ENCODE results near the gene NLRP12.
"Not testable (repeated sequence)": the region's sequence is repeated elsewhere in the genome, so short reads cannot be mapped to it uniquely, and the experiment has no call there.

The NLRP12 gene

GRCh38 chr19:53824134-53824611 is at the start of gene NLRP12:
Gene NLRP12, minus strand, starts transcription at chr19:53824314. Its CDS starts 140 bp downstream, at chr19:53824174.
- no peak for DNase-seq

DNA sequence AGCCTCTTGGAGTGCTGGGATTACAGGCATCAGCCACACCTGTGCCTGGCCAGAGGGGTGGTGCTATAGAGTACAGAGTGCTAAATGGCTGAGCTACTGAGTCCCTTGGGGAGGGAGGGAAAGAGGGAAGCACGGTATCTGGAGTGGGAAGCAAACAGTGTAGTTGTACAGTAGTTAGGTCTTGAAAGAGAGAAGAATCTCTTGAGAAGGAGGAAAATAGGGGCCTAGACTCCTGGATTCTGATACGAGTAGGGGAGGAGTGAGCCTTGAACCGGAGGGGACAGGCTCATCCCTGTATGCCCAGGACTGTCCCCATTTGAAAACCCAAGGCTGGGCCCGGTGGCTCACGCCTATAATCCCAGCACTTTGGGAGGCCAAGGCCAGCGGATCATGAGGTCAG is 48.6 kb upstream of the NLRP12 start:
- no peak for DNase-seq

DNA sequence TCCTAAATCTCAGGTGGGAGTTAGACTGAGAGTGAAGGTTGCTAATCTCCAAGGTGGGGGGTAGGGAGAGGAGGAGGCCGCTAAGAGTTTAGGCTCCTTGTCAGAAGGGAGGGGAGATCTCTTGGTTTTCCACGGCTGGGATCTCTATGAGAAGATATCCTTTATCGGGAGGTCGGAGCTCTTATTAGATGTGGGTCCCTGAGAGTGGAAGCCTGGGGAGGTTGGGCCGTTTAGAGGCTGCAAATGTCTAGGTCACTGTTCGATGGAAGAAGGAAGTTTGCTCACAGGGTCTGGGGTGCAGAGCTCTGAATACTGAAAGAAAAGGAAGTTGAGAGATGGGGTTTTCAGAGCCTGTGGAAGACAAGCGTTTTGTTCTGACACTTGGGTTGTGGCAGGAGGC is 47.3 kb upstream of the NLRP12 start:
- no peak for DNase-seq

DNA sequence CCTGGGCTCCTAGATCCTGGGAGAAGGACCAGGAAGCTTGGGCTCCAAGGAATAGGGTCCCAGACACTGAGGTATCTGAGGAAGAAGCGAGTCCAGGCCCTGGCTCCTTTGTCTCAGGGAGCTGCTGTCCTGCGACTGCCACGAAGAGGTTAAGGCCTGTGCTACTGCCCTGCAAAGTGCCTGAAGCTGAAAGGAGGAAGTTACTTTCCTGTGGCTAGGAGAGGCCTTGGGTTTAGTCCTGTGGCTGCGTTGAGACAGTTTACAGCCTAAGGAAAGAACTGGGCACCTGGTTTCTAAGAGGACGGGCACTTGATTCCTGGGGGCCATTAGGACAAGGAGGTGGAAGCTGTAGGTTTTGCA is 46.4 kb upstream of the NLRP12 start:
- DNase-seq: no peak

GRCh38 chr19:53869805-53870484 is 45.8 kb upstream of the NLRP12 start:
- DNase-seq: not testable (repeated sequence)

GRCh38 chr19:53868892-53869804 is 45.0 kb upstream of the NLRP12 start:
- no peak for DNase-seq

DNA sequence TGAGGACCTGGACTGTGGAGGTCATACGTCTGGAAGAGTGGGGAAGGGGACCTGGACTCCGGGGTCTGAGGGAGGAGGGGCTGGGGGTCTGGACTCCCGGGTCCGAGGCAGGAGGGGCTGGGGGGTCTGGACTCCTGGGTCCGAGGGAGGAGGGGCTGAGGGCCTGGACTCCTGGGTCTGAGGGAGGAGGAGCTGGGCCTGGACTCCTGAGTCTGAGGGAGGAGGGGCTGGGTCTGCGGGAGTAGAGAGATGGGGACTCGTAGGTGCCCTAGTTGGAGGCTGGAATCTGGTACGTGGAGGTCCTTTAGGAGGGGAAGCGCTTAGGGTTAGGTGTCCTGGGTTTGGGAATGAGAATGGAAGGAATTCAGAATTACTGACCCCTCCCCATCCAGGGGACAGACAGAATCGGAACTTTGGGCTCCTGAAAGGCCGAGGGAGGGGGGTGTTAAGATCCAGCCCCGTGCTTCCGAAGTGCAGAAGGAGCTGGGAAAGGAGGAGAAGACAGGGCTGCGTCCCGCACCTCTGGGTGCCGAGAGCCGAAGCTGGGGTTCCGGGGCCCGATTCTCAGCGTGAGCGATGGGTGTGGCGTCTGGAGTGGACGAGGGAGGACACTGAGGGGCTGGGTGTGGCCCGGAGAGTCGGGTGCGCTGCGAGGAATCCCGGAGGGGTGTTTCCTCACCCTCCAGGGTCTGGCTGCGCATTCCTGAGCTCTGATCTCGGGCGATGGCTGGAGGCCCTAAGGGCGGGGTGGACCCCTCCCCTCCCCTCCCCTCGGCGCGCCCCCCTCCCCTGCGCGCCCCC is 44.2 kb upstream of the NLRP12 start:
- DNase-seq: no peak

GRCh38 chr19:53867225-53868090 is 43.3 kb upstream of the NLRP12 start, which contains the start of gene MYADM:
Gene MYADM, plus strand, starts transcription at chr19:53867883. Its CDS starts 5,647 bp downstream, at chr19:53873530.
- no peak for DNase-seq

GRCh38 chr19:53866865-53867224 is 42.7 kb upstream of the NLRP12 start:
- DNase-seq: no peak

GRCh38 chr19:53865918-53866864 is 42.1 kb upstream of the NLRP12 start:
- no peak for DNase-seq

DNA sequence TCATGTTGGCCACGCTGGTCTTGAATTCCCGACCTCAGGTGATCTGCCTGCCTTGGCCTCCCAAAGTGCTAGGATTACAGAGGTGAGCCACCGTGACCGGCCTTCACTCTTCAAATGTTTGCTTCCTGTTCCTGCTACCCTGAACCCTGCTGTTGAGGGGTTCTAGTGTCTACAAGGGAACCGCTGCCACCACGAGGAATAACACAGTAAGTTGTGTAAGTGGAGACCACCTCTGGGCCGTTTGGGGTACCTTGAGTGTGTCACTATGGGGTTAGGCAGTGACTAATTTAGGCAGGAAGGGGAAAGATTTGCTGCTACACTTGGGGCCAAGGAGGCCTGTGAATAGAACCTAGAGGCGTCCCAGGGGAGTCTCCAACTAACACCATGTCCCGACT is 41.4 kb upstream of the NLRP12 start:
- no peak for DNase-seq

GRCh38 chr19:53864308-53864836 is 40.3 kb upstream of the NLRP12 start:
- DNase-seq: no peak

DNA sequence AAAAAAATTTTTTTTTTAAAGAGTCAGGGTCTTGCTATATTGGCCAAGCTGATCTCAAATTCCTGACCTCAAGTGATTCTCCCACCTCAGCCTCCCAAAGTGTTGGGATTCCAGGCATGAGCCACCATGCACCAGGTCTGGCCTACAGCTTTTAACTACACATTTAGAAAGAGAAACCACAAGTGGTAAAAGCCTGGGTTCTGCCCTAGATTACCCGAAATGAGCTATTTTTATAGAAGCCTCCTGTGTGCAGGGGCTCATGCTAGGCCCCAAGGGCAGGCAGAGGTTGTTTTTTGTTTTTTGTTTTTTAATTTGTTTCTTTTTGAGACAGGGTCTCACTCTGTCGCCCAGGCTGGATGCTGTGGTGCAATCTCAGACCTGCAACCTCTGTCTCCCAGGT is 29.6 kb upstream of the NLRP12 start:
- DNase-seq: no peak

- DNase-seq: no peak
Measured at GRCh38 chr19:53849237-53849676, 25.1 kb upstream of the NLRP12 start.

DNA sequence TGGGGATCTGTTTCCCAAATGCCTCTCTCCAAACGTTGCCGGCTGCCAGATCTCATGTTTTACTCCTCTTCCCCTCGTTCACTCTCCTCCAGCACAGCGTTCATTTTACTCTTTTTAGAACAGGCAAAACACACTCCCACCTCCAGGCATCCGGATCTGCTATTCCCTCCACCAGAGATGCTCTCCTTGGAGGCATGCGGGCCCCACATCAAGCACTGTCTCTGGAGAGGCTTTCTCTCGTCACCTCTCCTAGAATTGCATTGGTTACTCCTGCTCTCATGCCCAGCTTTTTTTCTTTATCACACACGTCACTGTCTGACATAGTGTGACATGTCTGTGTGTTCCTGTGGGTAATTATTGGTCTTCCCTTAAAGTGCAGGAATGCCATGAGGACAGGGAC is 23.4 kb upstream of the NLRP12 start:
- no peak for DNase-seq

- DNase-seq: no peak
Measured at GRCh38 chr19:53844849-53845246, 20.7 kb upstream of the NLRP12 start.

- DNase-seq: not testable (repeated sequence)
Measured at GRCh38 chr19:53840914-53841313, 16.8 kb upstream of the NLRP12 start.

GRCh38 chr19:53840241-53840640 is 16.1 kb upstream of the NLRP12 start:
- not testable (repeated sequence) for DNase-seq

DNA sequence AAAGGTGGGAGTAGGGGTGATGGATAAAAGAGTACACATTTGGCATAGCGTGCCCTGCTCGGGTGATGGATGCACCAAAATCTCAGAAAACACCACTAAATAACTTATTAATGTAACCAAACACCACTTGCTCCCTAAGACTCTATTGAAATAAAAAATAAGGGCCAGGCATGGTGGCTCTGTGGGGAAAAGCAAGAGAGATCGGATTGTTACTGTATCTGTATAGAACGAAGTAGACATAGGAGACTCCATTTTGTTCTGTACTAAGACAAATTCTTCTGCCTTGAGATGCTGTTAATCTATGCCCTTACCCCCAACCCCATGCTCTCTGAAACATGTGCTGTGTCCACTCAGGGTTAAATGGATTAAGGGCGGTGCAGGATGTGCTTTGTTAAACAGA is 14.3 kb upstream of the NLRP12 start:
- not testable (repeated sequence) for DNase-seq

GRCh38 chr19:53832861-53833260 is 8.7 kb upstream of the NLRP12 start:
- DNase-seq: not testable (repeated sequence)

- DNase-seq: no peak
Measured at GRCh38 chr19:53828531-53828930, 4.4 kb upstream of the NLRP12 start.
